Stimulated activated CD4-positive, alpha-beta T cell treated with anti-CD3 and anti-CD28 coated beads, Interleukin-1b, Interleukin-23, amount 100 ng/mL, for 24 hours (primary cell): ENCODE measurements around the gene RAPGEF1.

ENCODE experiments used
- DNase-seq, 4 experiments: peaks; one replicate each; pipeline ENCODE4 v3.0.0-alpha.2; 2020; ENCODE audit warnings: low read depth in 4 of 4, low spot score in 1 of 4

RAPGEF1 gene

DNA sequence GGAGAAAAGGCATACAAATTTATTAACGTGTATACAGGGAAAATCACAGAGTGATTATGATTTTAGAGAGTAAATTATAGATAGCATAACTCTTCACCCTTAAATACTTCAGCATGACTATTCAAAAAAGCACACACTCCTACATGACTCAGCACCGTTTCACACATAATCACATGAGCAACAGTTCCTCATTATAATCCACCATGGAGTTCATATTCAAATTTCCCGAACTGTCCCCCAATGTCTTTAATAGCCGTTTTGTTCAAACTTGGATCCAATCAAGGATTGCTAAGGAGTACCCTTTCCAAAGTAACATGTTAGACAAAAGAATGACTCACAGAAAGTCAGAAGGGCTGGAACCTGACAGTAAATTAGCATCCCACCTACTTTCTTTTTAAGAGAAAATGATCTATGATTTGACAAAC lies 32.1 kb downstream of the RAPGEF1 start:
- DNase-seq: no peak

DNA sequence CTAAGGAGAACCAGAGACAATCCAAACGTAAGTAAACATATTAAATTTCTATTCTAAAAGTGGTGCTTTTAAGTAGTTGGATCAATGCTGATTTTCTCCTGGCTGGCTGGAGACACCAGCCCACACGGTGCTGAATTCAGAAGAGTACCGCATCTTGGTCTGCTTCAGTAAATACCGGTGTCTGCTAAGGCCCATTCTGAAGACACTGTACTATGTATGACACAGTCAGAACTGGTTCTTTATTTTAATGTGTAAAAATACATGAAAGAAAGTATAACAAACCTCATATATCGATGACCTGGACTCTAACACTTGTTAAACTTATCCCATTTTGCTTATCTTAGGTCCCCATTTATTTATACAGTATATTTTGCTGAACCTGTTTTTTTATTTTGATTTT lies 32.8 kb downstream of the RAPGEF1 start:
- no peak for DNase-seq

DNA sequence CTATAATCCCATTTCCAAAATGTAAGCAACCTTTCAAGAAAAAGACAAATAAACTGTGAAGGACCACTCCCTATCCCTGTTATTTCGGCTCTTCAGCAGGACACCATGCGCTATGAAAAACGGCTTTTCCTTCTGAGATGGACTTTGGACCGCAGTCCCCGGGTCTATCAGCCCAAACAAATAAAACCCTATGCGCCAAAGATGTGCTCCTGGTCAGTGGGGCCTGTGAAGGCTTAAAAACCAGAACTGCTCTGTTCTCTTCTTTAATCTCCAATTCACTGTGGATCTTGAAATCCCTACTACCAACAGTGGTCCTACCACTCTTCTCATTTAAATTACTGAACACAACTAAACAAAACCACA lies 33.3 kb downstream of the RAPGEF1 start:
- no peak for DNase-seq

DNA sequence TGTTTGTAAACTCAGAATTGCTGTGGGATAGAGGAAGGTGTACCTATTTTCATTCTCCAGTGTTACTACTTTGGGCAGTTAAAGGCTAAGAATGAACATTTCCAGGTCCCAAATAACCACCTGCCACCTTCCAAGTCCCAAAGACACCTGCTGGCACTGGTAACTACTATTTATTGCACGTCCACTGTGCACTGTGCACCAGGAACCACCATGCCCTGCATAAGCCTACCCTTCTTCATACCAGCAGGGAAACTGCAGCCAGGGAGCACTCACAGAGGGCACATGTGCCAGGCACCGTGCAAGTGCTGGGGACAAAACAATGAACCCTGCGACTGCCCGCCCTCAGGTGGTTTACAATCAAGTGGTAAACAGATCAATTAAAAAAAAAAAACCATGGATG lies 34.9 kb downstream of the RAPGEF1 start:
- DNase-seq: no peak

DNA sequence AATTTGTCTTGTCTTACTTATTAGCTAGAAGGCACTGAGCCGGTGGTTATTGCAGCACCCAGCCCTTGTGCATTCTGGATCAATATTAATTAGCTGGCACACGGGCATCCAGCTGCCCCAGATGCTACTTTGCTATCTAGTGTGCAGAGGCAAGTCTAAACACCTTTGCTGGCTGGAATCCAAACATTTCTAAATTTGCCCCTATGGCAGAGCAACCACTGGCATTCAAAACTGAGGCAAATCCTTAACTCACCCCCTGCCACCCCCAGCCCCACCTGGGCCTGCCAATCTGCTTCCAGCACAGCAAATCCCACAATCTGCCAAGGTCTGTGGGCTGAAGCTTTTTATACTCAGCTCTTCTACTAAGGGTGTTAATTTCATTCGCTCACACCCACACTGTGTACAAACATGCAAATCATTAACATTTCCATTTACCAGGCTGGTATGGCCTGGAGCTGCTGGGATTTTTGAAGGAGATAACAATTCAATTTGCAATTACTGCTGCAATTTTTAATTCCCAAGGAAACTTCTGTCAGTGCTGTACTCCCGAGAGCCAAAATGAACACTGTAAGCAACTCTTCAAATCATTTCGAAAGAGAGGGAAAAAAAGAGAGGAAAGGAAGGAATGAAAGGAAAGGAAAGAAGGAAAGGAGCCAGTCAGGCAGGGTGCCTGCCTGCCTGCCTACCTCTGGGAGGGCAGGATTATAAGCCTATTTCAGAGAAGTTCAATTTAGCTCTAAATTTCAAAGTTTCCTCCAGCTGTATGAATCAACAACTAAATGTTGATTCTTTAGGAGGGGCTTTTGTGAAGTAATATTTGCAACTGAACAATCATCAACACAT lies 35.5 kb downstream of the RAPGEF1 start:
- no peak for DNase-seq

DNA sequence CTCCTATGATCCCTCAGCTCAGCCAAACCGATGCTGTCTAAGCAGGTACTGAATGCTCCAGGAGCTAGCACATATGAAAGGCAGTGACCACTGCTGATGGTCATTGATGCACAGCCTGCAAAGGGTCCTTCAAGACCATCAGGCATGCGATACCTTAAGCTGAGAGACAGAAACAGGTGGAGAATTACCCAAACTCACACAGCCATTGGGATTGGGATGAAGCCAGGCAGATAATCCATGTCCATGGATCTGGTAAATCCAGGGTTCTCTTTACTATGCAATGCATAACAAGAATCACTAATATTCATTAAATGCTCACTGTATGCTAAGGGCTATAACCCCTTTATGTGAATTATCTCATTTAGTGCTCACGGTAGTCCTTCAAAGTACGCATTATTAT lies 36.2 kb downstream of the RAPGEF1 start:
- no peak for DNase-seq

DNA sequence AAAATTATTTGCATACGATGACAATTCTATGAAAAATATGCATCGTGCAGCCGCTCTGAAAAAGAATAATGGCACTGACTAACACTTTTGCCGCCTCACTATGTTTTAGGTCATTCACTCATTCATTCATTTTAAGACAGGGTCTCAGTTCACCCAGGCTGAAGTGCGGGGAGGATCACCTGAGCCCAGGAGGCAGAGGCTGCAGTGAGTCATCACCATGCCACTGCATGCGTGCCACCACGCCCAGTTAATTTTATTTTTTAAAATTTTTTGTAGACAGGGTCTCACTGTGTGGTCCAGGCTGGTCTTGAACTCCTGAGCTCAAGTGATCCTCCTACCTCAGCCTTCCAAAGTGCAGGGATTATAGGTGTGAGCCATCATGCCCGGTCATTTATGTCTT lies 37.0 kb downstream of the RAPGEF1 start:
- DNase-seq: no peak

DNA sequence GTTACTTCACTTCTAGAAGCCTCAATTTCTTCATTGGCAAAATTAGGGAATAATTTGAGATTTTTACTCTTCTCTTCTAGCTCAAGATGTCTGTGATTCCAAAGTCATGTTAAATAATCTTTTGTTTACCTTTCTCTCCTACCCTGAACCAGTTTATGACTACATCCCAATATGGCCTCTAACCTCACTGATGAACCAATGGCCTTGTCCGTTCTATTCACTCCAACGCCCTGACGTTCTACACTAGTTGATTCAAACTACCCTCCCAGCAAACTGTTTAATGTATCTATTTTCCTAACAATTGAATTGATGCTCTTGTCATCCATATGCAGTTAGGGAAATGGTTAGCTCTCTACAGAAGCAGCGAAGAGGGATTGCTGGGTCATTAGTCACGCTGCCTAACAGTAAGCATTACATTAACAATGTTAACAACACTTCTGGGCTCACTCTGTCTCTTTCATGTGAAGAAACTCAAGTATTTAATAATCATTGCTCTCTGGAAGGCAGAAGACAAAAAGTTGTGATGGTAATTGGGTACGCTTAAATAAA lies 38.0 kb downstream of the RAPGEF1 start:
- no peak for DNase-seq

DNA sequence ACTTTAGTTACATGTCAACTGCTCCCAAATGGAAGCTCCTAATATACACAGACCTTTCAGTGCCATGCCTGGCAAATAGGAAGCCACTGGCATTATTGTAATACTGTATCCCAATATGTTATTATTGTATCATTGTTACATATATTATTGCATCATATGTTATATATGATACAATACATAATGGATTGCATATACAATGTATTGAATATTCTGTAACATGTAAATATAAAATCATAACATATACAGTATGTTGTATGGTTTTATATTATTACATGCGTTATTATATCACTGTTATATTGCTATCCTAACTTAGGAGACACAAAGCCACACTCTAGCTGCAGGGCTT lies 38.5 kb downstream of the RAPGEF1 start:
- no peak for DNase-seq

DNA sequence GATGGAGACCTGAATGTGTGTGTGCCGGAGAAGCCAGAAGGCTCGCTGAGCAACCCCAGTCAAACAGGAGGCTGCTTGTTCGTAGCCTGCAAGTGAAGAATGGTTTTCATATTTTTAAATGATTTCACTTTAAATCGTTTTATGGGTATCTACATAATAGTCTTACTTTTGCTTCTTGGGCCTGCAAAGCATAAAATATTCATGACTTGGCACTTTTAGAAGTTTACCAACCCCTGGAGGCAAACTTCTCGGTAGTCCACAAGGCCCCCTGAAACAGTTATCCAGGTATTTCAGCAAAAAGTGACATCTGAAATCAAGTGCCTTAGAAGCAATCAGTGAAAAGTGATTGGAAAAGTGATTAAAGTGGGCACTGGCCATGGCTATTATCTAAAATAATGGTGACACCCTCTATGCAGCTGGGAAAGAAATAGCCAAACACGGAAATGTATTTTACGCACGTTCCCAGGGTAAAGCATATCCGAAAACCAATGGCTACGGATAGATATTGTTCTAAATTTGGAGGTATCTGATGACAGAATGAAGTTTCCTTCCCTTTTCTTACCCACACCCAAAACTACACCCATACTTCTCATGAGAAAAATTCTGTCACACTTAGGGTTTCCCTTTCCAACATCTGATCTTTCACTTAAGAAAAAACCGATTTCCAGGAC lies 39.0 kb downstream of the RAPGEF1 start:
- DNase-seq: no peak

DNA sequence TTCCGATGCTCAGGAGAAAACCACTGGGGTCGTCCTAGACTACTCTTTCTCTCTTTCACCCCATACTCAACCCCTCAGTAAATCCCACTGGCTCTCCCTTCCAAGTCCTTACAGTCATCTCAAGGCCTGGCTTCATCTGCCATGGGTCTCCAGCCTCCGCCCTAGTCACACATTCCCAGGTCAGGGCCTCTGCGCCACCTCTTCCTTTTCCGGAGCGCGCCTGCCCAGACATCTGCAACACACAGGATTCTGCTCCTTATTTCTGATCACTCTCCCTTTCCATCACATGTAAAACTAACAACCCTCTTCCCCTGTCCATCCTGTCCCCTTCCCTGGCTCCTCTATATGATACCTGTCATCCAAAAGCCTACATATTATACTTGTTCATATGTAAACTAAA lies 39.8 kb downstream of the RAPGEF1 start:
- no peak for DNase-seq

DNA sequence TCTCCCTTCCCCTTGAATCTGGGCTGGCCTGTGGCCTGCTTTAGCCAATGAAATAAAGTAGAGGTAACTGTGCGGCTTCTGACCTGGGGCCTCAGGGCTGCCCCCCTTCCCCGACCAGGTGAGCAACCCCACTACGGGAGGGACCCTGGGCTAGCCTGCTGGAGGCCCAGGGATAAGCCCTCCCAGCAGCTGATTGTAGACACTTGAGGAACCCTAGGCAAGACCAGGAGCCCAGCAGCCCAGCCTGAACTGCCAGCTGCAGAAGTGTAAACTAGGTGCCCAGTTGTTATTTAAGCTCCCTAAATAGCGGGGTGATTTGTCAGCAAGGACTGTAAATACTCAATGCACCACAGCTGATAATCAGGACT lies 41.3 kb downstream of the RAPGEF1 start:
- DNase-seq: no peak

DNA sequence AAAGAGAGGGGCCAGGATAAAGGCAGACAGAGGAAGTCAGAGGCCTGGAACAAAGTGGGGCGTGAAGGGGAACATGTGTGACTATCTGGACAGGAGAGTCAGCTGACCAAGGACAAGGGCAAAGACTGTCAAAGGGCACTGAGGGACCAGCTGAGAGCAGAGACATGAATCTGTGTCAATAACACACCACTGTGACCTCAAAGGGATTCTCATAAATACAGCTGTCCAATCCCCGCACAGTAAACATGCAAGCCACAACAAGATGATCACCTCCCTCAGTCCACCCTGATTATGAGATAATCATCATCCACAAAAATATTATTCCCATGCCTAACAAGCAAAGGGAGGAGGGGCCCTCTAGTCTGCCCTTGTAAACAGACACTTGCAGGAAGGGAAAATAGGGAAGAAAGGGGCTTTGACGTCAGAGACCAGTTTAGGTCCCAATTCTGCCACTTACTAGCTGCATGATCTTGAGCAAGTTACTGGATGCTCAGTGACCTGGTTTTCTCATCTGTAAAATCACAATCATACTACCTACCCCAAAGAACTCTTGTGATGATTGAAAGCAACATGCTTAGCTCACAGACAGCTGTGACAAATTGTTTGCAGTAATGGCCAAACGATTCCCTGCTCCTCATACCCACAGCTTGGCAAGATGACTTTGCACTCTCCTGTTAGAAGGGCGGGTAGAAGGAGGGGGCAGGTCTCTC lies 41.8 kb downstream of the RAPGEF1 start:
- DNase-seq: no peak

DNA sequence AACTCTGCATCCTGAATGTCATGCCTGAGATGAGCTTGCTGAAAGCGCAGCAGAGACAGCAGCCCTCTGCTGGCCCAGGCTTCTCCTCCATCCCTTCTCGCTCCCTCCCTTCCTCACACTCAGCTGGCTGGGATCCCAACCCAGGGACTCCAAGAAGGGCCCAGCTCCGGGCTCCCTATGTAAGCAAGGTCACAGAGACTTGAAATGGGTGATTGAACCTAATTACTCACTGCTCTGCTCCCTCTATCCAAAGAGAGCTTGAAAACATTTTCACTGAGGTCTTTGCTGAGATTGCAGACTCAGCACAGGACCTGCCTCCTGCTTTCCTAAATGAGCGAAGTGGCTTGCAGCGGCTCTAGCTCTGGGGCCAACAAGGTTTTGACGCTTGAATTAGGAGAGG lies 42.8 kb downstream of the RAPGEF1 start:
- DNase-seq: no peak

DNA sequence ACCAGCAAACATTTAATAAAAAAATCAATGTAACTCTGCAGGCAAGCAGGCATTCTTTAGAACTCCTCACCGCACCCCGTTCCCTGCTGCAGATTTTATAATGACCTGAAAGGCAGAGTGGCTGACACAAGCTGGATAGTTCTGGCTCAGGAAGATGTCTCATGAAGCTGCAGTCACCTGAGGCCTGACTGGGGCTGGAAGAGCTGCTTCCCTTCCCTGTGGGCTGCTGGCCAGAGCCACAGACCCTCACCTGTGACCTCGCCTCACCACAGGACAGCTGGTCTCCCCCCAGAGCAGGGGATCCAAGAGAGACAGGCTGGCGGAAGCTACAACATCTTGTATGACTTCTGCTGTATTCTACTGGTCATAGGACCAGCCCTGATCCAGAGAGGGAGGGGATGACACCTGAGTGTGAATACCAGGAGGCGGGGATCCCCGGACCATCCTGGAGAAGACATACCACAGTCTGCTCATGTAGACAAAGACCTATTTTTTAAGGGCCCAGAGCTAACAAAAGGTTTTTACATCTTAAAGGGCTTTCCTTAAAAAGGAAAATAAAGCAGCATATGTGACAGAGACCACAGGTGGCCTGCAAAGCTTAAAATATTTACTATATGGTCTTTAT lies 43.9 kb downstream of the RAPGEF1 start:
- no peak for DNase-seq

DNA sequence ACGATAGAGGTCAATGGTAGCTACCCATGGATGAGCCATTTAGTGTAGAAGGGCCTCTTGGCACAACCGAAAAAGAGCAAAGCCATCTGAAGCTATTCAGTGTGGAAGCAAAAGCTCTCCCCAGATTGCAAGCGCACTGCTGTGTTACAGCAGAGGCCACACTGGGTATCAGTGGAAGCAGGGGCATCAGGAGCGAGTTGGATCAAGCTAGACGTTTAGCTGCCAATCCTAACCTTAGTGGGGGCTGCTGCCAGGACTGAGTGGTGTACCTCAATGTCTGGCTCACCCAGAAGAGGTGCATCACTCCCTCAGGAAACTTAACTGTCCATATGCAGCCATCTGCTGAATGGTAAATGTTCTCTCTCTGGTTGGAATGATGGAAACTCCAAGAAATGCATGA lies 44.5 kb downstream of the RAPGEF1 start:
- DNase-seq: no peak

DNA sequence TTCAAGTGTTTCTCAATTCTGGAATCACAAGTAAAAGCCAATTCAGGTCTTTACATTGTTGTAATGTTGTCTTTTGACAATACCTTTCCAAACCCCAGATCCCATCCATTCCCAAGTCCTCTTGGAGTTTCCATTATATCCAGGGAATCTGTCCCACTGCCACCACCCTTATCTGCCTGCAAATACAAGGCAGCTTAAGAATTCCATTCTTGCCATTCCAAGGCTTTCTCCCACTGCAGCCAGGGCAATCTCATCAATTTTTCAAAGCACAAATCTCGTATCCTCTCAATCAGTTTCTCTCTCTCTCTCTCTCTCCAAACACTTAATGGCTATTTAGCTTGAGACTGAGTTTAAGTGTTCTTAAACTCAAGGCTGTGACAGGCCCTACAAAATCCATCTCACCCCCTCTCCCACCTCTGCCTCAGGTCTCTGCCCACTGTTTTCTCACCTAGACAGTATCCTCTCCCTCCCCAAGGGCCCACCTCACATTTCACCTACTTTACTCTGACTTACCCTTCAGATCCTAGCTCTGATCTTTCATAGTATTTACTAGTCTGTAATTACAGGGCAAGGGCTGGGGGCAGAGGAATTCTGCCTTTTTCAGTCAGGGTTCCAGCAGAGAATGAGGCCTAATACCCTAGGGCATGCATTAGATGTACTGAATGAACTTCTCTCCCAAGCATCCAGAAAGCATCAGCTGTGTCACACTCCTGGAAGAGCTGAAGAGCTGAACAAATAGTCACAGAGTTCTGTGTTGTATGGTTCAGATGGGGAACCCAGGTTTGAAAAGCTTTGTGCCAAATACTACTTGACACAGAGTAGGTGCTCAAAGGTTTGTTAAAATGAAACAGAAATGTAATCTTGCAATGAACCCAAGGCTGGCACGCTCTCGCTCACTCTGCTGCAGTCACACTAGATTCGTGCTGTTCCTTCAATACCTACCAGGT lies 46.0 kb downstream of the RAPGEF1 start:
- no peak for DNase-seq

DNA sequence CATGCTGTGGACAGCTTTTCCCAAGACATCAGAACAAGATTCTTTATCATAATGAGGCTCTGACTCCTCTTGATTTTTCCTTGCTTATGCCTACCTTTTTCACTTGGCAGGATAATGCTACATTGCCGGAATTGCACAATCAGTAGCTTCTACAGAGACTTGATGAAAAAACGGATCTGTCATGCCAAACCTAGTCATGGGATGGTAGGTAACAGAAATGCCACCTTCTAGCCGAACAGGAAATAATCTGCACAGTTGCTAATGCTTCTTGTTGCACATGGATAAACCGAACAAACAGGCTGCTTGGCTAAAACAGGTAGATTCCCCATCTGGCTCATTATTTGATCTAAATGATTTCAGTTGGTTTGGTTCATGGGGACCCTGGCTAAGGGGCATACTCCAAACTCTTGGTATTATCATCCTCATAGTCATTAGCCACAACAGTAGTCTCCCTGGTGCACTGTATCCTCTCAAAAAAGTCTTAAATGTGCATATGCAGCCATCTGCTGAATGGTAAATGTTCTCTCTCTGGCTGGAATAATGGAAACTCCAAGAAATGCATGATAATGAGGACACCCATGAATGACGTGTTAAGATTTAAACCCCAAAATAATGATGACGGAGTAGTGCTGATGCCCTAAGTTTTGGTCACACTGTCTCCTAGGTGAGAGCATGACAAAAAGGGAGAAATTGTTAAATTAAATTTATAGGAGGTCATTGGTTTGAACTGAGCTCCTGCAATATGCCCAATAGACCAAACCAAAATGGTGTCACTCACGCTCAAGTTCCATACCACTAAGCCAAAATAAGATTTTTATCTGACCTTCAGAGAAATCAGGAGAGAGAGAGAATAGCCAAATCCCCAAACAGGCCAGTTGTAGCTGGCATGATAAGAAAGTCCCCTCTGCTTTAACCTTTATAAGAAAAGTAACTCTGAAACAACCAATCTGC lies 47.0 kb downstream of the RAPGEF1 start:
- DNase-seq: no peak

DNA sequence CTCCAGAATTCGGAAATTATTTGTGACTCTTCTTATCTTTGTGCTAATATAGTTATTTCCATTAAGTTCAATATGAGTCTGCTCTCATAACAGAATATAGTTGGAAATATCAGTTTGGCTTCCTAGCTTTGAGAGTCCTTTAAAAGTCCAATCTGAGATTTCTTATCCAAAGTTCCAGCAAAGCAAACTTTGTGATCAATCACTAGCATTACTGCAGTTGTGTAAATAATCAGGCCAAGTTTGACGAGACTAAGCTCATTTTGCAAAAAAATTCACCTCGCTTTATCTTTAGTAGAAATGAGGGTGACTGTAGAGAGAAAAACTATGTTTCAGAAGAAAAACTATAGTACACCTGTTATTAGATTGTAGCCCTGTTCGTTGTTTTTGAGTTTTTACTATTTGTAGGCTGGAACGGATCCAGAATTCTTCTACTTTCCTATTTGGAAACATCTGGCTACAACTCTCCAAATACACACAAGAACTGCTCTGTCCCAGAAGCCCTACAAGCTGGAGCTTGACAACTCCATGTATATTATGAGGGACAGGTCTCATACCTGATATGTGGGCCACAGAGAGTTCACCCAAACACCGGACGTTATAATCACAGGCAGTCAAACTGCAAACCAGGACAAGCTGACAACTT lies 47.8 kb downstream of the RAPGEF1 start:
- DNase-seq: no peak
